K562 (cell line): ENCODE data around the gene PHF14. TPM values are rescaled to one million over a fixed set of nuclear protein-coding genes. Genes with fewer than 3 reads are reported as not detected.
A peak's percentile ranks its signal among the peaks of the same experiment; 100 is the strongest.

Experiments used
- CTBP1 ChIP-seq: fragments of 450-650 bp; IDR thresholded peaks from 2 replicates; pipeline ENCODE4 v1.6.1; 2016; ENCODE audit warnings: borderline replicate concordance
- DIDO1 ChIP-seq: fragments of 450-650 bp; IDR thresholded peaks from 2 replicates; pipeline ENCODE4 v1.6.1; 2016; ENCODE audit warnings: low read depth, missing biosample characterization, missing genetic modification characterization
- FOXM1 ChIP-seq, 2 experiments: fragments of 450-650 bp in 1 of 2; sonication (generic) in 1 of 2; formaldehyde crosslinking in 1 of 2; IDR thresholded peaks; 2 replicates each; pipeline versions ENCODE4 v1.6.1 to v1.9.0; 2017 to 2022; ENCODE audit warnings: low read depth in 2 of 2, mild to moderate bottlenecking in 2 of 2, missing genetic modification reagents in 1 of 2, moderate library complexity in 1 of 2
- JUN ChIP-seq, 2 experiments: sonication (generic) in 1 of 2; formaldehyde crosslinking in 1 of 2; IDR thresholded peaks; 2 replicates each; pipeline versions ENCODE4 v1.6.1 to v1.8.0; 2012 to 2022; ENCODE audit warnings: borderline replicate concordance in 2 of 2, mild to moderate bottlenecking in 2 of 2, improper control_type of control experiment in 1 of 2, low read depth in 1 of 2, low read length in 1 of 2, missing genetic modification reagents in 1 of 2
- KAT2B ChIP-seq: IDR thresholded peaks from one replicate; pipeline ENCODE4 v1.6.1; 2012; ENCODE audit warnings: low read depth, mild to moderate bottlenecking, control low read depth, inconsistent platforms, low read length, moderate library complexity
- KDM4B ChIP-seq, 2 experiments: fragments of 450-650 bp in 1 of 2; sonication (generic) in 1 of 2; IDR thresholded peaks; 2 replicates each; pipeline ENCODE4 v1.6.1; 2016 to 2017; ENCODE audit warnings: borderline replicate concordance in 2 of 2, antibody characterized with exemption in 1 of 2, low read depth in 1 of 2, mild to moderate bottlenecking in 1 of 2
- KLF10 ChIP-seq: fragments of 250-450 bp; sonication (Bioruptor Pico); IDR thresholded peaks from 2 replicates; pipeline ENCODE4 v1.6.1; 2021; ENCODE audit warnings: matching md5 sums
- NFE2 ChIP-seq: IDR thresholded peaks from 2 replicates; pipeline ENCODE4 v1.6.1; 2014; ENCODE audit warnings: antibody characterized with exemption, low read depth
- SAFB2 ChIP-seq: fragments of 200-400 bp; formaldehyde crosslinking; IDR thresholded peaks from 2 replicates; pipeline ENCODE4 v1.6.1; 2018; ENCODE audit warnings: borderline replicate concordance, low read length, low read depth, moderate library complexity; ENCODE audit not compliant: severe bottlenecking
- SNAPC5 ChIP-seq: fragments of 250-450 bp; sonication (Bioruptor Pico); IDR thresholded peaks from 2 replicates; pipeline ENCODE4 v1.8.0; 2021; ENCODE audit warnings: moderate library complexity, mild to moderate bottlenecking, inconsistent platforms
- SNRNP70 ChIP-seq: fragments of 200-400 bp; formaldehyde crosslinking; optimal IDR thresholded peaks from 2 replicates; pipeline ENCODE3; 2017; ENCODE audit warnings: low read depth, low read length
- SPI1 ChIP-seq: IDR thresholded peaks from 2 replicates; pipeline ENCODE4 v1.6.1; 2011; ENCODE audit warnings: low read depth, low read length, control low read depth, borderline replicate concordance
- THRAP3 ChIP-seq: fragments of 450-650 bp; IDR thresholded peaks from 2 replicates; pipeline ENCODE4 v1.6.1; 2016; ENCODE audit warnings: mild to moderate bottlenecking, inconsistent platforms, borderline replicate concordance
- ZNF507 ChIP-seq: conservative IDR thresholded peaks from 2 replicates; pipeline ENCODE4 v1.6.1; 2017; ENCODE audit warnings: missing genetic modification characterization, missing compliant biosample characterization
- polyA plus RNA-seq, 8 experiments: library from polyadenylated mRNA; depleted of rRNA in 4 of 8; stranded (reverse) in 5 of 8; unstranded in 3 of 8; fragments of >200 nt; fragmentation: Nextera tagmentation in 2 of 8; fragmentation: Illumina TruSeq in 1 of 8; extraction: Ambion mirVana in 2 of 8; extraction: Trizol in 1 of 8; gene quantifications; 2 replicates each; pipeline versions ENCODE4 v1.2.1 to v1.2.3, GENCODE V29; 2011 to 2014; ENCODE audit warnings: inconsistent platforms in 1 of 8, missing spikeins in 1 of 8
- total RNA-seq, 7 experiments: library from RNA; depleted of rRNA in 6 of 7; stranded (reverse); fragments of >200 nt in 6 of 7; fragmentation: Illumina TruSeq in 2 of 7; extraction: Trizol in 2 of 7; gene quantifications; 2 replicates each; pipeline versions ENCODE4 v1.2.1 to v1.2.3, GENCODE V29; 2011 to 2021; ENCODE audit warnings: low replicate concordance in 1 of 7
- TF ChIP-seq, protein P1 (sequence below): fragments of 450-650 bp; IDR thresholded peaks from 2 replicates; pipeline ENCODE4 v1.6.1; 2016; ENCODE audit warnings: low read depth
- TF ChIP-seq, protein P2 (sequence below): sonication (generic); formaldehyde crosslinking; IDR thresholded peaks from 2 replicates; pipeline ENCODE4 v1.8.0; 2022; ENCODE audit warnings: mild to moderate bottlenecking, missing genetic modification reagents, borderline replicate concordance

Gene PHF14
- total and polyA plus RNA-seq, 9 of the 15 experiments (the other 6 are each of a cell fraction or from before 2014, with no cell fraction given), result 27.5 to 67.6 (median 41.4) TPM

- TF ChIP-seq, protein P1, sequence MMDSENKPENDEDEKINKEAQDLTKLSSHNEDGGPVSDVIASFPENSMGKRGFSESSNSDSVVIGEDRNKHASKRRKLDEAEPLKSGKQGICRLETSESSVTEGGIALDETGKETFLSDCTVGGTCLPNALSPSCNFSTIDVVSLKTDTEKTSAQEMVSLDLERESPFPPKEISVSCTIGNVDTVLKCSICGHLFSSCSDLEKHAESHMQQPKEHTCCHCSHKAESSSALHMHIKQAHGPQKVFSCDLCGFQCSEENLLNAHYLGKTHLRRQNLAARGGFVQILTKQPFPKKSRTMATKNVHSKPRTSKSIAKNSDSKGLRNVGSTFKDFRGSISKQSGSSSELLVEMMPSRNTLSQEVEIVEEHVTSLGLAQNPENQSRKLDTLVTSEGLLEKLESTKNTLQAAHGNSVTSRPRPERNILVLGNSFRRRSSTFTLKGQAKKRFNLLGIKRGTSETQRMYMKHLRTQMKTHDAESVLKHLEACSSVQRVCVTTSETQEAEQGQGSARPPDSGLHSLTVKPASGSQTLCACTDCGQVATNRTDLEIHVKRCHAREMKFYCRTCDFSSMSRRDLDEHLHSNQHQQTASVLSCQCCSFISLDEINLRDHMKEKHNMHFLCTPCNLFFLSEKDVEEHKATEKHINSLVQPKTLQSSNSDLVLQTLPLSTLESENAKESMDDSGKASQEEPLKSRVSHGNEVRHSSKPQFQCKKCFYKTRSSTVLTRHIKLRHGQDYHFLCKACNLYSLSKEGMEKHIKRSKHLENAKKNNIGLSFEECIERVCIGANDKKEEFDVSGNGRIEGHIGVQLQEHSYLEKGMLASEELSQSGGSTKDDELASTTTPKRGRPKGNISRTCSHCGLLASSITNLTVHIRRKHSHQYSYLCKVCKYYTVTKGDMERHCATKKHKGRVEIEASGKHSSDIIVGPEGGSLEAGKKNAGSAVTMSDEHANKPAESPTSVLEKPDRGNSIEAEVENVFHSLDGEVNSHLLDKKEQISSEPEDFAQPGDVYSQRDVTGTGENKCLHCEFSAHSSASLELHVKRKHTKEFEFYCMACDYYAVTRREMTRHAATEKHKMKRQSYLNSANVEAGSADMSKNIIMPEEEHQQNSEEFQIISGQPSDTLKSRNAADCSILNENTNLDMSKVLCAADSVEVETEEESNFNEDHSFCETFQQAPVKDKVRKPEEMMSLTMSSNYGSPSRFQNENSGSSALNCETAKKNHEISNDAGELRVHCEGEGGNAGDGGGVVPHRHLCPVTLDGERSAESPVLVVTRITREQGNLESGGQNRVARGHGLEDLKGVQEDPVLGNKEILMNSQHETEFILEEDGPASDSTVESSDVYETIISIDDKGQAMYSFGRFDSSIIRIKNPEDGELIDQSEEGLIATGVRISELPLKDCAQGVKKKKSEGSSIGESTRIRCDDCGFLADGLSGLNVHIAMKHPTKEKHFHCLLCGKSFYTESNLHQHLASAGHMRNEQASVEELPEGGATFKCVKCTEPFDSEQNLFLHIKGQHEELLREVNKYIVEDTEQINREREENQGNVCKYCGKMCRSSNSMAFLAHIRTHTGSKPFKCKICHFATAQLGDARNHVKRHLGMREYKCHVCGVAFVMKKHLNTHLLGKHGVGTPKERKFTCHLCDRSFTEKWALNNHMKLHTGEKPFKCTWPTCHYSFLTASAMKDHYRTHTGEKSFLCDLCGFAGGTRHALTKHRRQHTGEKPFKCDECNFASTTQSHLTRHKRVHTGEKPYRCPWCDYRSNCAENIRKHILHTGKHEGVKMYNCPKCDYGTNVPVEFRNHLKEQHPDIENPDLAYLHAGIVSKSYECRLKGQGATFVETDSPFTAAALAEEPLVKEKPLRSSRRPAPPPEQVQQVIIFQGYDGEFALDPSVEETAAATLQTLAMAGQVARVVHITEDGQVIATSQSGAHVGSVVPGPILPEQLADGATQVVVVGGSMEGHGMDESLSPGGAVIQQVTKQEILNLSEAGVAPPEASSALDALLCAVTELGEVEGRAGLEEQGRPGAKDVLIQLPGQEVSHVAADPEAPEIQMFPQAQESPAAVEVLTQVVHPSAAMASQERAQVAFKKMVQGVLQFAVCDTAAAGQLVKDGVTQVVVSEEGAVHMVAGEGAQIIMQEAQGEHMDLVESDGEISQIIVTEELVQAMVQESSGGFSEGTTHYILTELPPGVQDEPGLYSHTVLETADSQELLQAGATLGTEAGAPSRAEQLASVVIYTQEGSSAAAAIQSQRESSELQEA, result no peak
- no peak for TF ChIP-seq KLF10 (CRISPR knock-in tag)
- peak in 1 of 2 experiments; percentile 5; a peak in 1 of 4 replicates for TF ChIP-seq KDM4B (IDR thresholded peaks at IDR 0.05; ENCODE audit: borderline replicate concordance in 2 of 2, low read depth in 1 of 2)
- no peak for TF ChIP-seq THRAP3
- peak; percentile 99 for TF ChIP-seq NFE2
- TF ChIP-seq SPI1, result no peak
- no peak for TF ChIP-seq DIDO1 (tag)
- TF ChIP-seq CTBP1, result peak; percentile 99
- no peak for TF ChIP-seq KAT2B
- no peak for TF ChIP-seq SAFB2
- 0 out of 2 replicates have a peak, but pooled peaks have one; percentile 16 for TF ChIP-seq FOXM1 (IDR thresholded peaks at IDR 0.05; ENCODE audit: low read depth)
- TF ChIP-seq FOXM1 (CRISPR knock-in tag; IDR thresholded peaks at IDR 0.05; ENCODE audit: low read depth), result no peak; the same call in 1 of the 2 replicates
- no peak for TF ChIP-seq ZNF507
- peak; percentile 25; the same call in 1 of the 2 replicates for TF ChIP-seq JUN (IDR thresholded peaks at IDR 0.05; ENCODE audit: borderline replicate concordance, low read depth, low read length)
- TF ChIP-seq JUN (CRISPR knock-in tag; IDR thresholded peaks at IDR 0.05; ENCODE audit: borderline replicate concordance), result no peak
- TF ChIP-seq, protein P2, sequence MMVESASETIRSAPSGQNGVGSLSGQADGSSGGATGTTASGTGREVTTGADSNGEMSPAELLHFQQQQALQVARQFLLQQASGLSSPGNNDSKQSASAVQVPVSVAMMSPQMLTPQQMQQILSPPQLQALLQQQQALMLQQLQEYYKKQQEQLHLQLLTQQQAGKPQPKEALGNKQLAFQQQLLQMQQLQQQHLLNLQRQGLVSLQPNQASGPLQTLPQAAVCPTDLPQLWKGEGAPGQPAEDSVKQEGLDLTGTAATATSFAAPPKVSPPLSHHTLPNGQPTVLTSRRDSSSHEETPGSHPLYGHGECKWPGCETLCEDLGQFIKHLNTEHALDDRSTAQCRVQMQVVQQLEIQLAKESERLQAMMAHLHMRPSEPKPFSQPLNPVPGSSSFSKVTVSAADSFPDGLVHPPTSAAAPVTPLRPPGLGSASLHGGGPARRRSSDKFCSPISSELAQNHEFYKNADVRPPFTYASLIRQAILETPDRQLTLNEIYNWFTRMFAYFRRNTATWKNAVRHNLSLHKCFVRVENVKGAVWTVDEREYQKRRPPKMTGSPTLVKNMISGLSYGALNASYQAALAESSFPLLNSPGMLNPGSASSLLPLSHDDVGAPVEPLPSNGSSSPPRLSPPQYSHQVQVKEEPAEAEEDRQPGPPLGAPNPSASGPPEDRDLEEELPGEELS (CRISPR knock-in tag), result no peak
- no peak for TF ChIP-seq SNAPC5 (CRISPR knock-in tag)
- TF ChIP-seq SNRNP70, result no peak
Observed at GRCh38 chr7:10939911-10940703, 33.6 kb upstream of the PHF14 start (continued).
